GM12878 (cell line): ENCODE data around the gene IL20RB. TPM values are rescaled to one million over a fixed set of nuclear protein-coding genes. Genes with fewer than 3 reads are reported as not detected.
A peak's percentile ranks its signal among the peaks of the same experiment; 100 is the strongest.

Experiments
- ATAC-seq: fragments of 200-7000 bp; cut with Tn5 transposase; 3 replicates; pipeline ENCODE4 v1.9.1; 2020; ENCODE audit warnings: mild to moderate bottlenecking, moderate library complexity
- BruUV-seq: library from RNA; stranded (reverse); fragments of 400-500 nt; replicated peaks from 2 replicates; lab custom pipeline; 2021; lab: Mats Ljungman, UMichigan
- CTCF ChIA-PET: fragments of 300-600 bp; sonication (Branson Sonifier 250); formaldehyde crosslinking; extraction: SDS; loops from one replicate; lab custom pipeline; 2021; ENCODE audit warnings: inconsistent platforms; lab: Yijun Ruan, JAX
- POLR2A ChIA-PET: fragments of 350-600 bp; formaldehyde crosslinking; extraction: SDS; loops from one replicate; lab custom pipeline; 2021; ENCODE audit warnings: inconsistent platforms; lab: Charles Lee
- RAD21 ChIA-PET: fragments of 300-600 bp; sonication (Branson Sonifier 250); formaldehyde crosslinking; loops from one replicate; lab custom pipeline; 2023; ENCODE audit warnings: antibody characterized with exemption; ENCODE audit not compliant: unreplicated experiment; lab: Charles Lee
- SMC1A ChIA-PET: fragments of 300-600 bp; sonication (Branson Sonifier 250); formaldehyde crosslinking; loops from one replicate; lab custom pipeline; 2023; ENCODE audit not compliant: unreplicated experiment, uncharacterized antibody; lab: Charles Lee
- DNase-seq: peaks from one replicate; pipeline ENCODE4 v3.0.0-alpha.2; 2011; ENCODE audit warnings: low read depth, low spot score
- FAIRE-seq: peaks from 3 replicates; lab custom pipeline; 2011; peaks lifted over from hg19 to GRCh38; lab: Jason Lieb, UNC
- H2AFZ ChIP-seq: 2 replicates; pipeline ENCODE4 v1.6.0; 2011; ENCODE audit warnings: low read depth, low read length, control low read depth; ENCODE audit not compliant: control insufficient read depth
- H3K27ac ChIP-seq: 2 replicates; pipeline ENCODE4 v1.5.1; 2011; ENCODE audit warnings: control low read depth; ENCODE audit not compliant: control insufficient read depth, insufficient read depth
- H3K27me3 ChIP-seq, 2 experiments: replicated peaks in 1 of 2; 2 replicates each; pipeline versions ENCODE4 v1.6.0 to v1.6.1; 2011; ENCODE audit warnings: low read length in 1 of 2; ENCODE audit not compliant: control insufficient read depth in 2 of 2, insufficient read depth in 2 of 2
- H3K36me3 ChIP-seq, 2 experiments: 2 replicates each; pipeline ENCODE4 v1.5.1; 2011; ENCODE audit warnings: low read length in 1 of 2; ENCODE audit not compliant: control insufficient read depth in 2 of 2, insufficient read depth in 2 of 2
- H3K4me1 ChIP-seq: 2 replicates; pipeline ENCODE4 v1.6.1; 2011; ENCODE audit warnings: mild to moderate bottlenecking, low read length, moderate library complexity, mixed read lengths; ENCODE audit not compliant: control insufficient read depth, insufficient read depth
- H3K4me2 ChIP-seq: 2 replicates; pipeline ENCODE4 v1.6.0; 2011; ENCODE audit warnings: control low read depth; ENCODE audit not compliant: control insufficient read depth, insufficient read depth
- H3K4me3 ChIP-seq: fragments of 200-600 bp; sonication (generic); 2 replicates; pipeline ENCODE4 v1.5.1; 2016
- H3K79me2 ChIP-seq: 2 replicates; pipeline ENCODE4 v1.6.0; 2011; ENCODE audit warnings: low read length; ENCODE audit not compliant: control insufficient read depth, insufficient read depth
- H3K9ac ChIP-seq: 2 replicates; pipeline ENCODE4 v1.8.0; 2011; ENCODE audit warnings: low read length, control low read depth, mixed read lengths; ENCODE audit not compliant: control insufficient read depth, insufficient read depth
- H3K9me3 ChIP-seq: replicated peaks from 3 replicates; pipeline ENCODE4 v1.5.1; 2011; ENCODE audit warnings: mild to moderate bottlenecking, low read length; ENCODE audit not compliant: control insufficient read depth, insufficient read depth
- H4K20me1 ChIP-seq: 2 replicates; pipeline ENCODE4 v1.6.0; 2011; ENCODE audit not compliant: control insufficient read depth, insufficient read depth
- CHD4 ChIP-seq: fragments of 200-600 bp; sonication (generic); IDR thresholded peaks from 2 replicates; pipeline ENCODE4 v1.6.1; 2016; ENCODE audit warnings: mild to moderate bottlenecking
- E2F4 ChIP-seq: IDR thresholded peaks from 2 replicates; pipeline ENCODE4 v1.6.1; 2012; ENCODE audit warnings: low read depth, low read length, improper control_type of control experiment
- E2F8 ChIP-seq: fragments of 450-650 bp; IDR thresholded peaks from 2 replicates; pipeline ENCODE4 v1.6.1; 2018; ENCODE audit warnings: mild to moderate bottlenecking, low read depth, moderate library complexity; ENCODE audit not compliant: partially characterized antibody
- IKZF2 ChIP-seq, 2 experiments: fragments of 450-650 bp; IDR thresholded peaks; 2 replicates each; pipeline ENCODE4 v1.6.1; 2017; ENCODE audit warnings: mild to moderate bottlenecking in 2 of 2, moderate library complexity in 2 of 2
- MEF2B ChIP-seq: fragments of 450-650 bp; IDR thresholded peaks from 2 replicates; pipeline ENCODE4 v1.6.1; 2018; ENCODE audit warnings: mild to moderate bottlenecking, moderate library complexity; ENCODE audit not compliant: partially characterized antibody, poor library complexity, severe bottlenecking
- MXI1 ChIP-seq: fragments of 150-350 bp; IDR thresholded peaks from 2 replicates; pipeline ENCODE4 v1.6.1; 2011; ENCODE audit warnings: low read depth, mild to moderate bottlenecking, inconsistent platforms, low read length, improper control_type of control experiment
- POLR2A ChIP-seq: IDR thresholded peaks from 2 replicates; pipeline ENCODE4 v1.6.1; 2011; ENCODE audit warnings: low read depth, mild to moderate bottlenecking, low read length
- YY1 ChIP-seq: IDR thresholded peaks from 2 replicates; pipeline ENCODE4 v1.6.1; 2011; ENCODE audit warnings: low read depth, mild to moderate bottlenecking, low read length
- ZNF592 ChIP-seq: fragments of 450-650 bp; IDR thresholded peaks from 2 replicates; pipeline ENCODE4 v1.6.1; 2017; ENCODE audit warnings: mild to moderate bottlenecking, moderate library complexity
- in situ Hi-C: fragments of 300-500 bp; cut with MboI; formaldehyde crosslinking; loops from 9 replicates; pipeline ENCODE4 v1.14.3; 2018; ENCODE audit warnings: mixed read lengths
- intact Hi-C: fragments of 100-400 bp; cut with micrococcal nuclease; formaldehyde crosslinking; loops from one replicate; pipeline ENCODE4 v1.14.2; 2022; ENCODE audit not compliant: unreplicated experiment
- polyA plus RNA-seq, 11 experiments: library from polyadenylated mRNA; depleted of rRNA in 4 of 11; unstranded in 6 of 11; stranded (reverse) in 5 of 11; fragments of >200 nt; fragmentation: Nextera tagmentation in 4 of 11; fragmentation: Illumina TruSeq in 1 of 11; extraction: Ambion mirVana in 4 of 11; extraction: Trizol in 1 of 11; gene quantifications; 1 replicate in 1 of 11; 2 replicates in 10 of 11; pipeline versions ENCODE4 v1.2.1 to v1.2.3, GENCODE V29; 2011 to 2016; ENCODE audit warnings: inconsistent platforms in 2 of 11, missing spikeins in 2 of 11, low read depth in 1 of 11
- total RNA-seq, 4 experiments: library from RNA; depleted of rRNA in 3 of 4; stranded (reverse); fragments of >200 nt in 3 of 4; fragmentation: Illumina TruSeq in 1 of 4; extraction: Trizol in 1 of 4; gene quantifications; 2 replicates each; pipeline versions ENCODE4 v1.2.1 to v1.2.3, GENCODE V29; 2013 to 2021

The IL20RB gene
- total and polyA plus RNA-seq, 10 of the 15 experiments (the other 5 are each of a cell fraction or from before 2014, with no cell fraction given): 0.21 to 1.1 (median 0.54) TPM

GRCh38 chr3:136937851-136938250 lies 19.9 kb upstream of the IL20RB start (continued):
- TF ChIP-seq E2F8 (no peak), MEF2B (no peak), CHD4 (no peak), E2F4 (no peak), POLR2A (no peak)

- SMC1A ChIA-PET: interaction anchor here (1.0 to 2.2 kb wide), 13 partner anchors 10 to 186 kb away, joined by 3 to 9 read pairs (median 5); partner anchors contain the start of genes NCK1 and STAG1
- no peak overlapping the region for H2AFZ ChIP-seq
- POLR2A ChIA-PET: interaction anchor here (1.3 to 2.1 kb wide), 2 partner anchors 76 to 185 kb away, joined by 4 to 7 read pairs; partner anchors contain the start of gene NCK1
- peaks cover 0 to 3% of the 10 kb centered on the region in 2 experiments; a peak in 2 of 4 replicates for H3K36me3 ChIP-seq
- no peaks in the 10 kb centered on the region for H3K27me3 ChIP-seq
- intact Hi-C loops: no loop called here
- CTCF ChIA-PET: interaction anchor here (0.9 to 2.5 kb wide), 8 partner anchors 9 to 186 kb away, joined by 3 to 16 read pairs (median 4); partner anchors contain the start of genes NCK1 and STAG1
- no peaks in the 10 kb centered on the region for H4K20me1 ChIP-seq
- in situ Hi-C loops: no loop called here
- BruUV-seq: no TSS peak
- peaks cover 44% of the 10 kb centered on the region for H3K79me2 ChIP-seq
- DNase-seq: no peak
- peaks cover 5% of the 10 kb centered on the region for H3K9me3 ChIP-seq
- H3K4me3 ChIP-seq: no peak overlapping the region
- no peak overlapping the region; the same call in 1 of the 2 replicates for H3K27ac ChIP-seq
- no peak overlapping the region for H3K4me2 ChIP-seq
- TF ChIP-seq MXI1: no peak
- TF ChIP-seq YY1: 0 out of 2 replicates have a peak, but pooled peaks have one; percentile 16
- TF ChIP-seq ZNF592: no peak
- no peak for TF ChIP-seq IKZF2 (IDR thresholded peaks at IDR 0.05)
- TF ChIP-seq, all 136 proteins: peak for 1
- RAD21 ChIA-PET: interaction anchor here (0.5 to 2.1 kb wide), 8 partner anchors 8 to 185 kb away, joined by 3 to 13 read pairs (median 4); partner anchors contain the start of genes NCK1 and STAG1
- ATAC-seq (peak; percentile 21), FAIRE-seq (no peak)
- no peak overlapping the region for H3K9ac ChIP-seq
- H3K4me1 ChIP-seq: peaks cover 12% of the 10 kb centered on the region
Measured at GRCh38 chr3:136938334-136938733, 19.4 kb upstream of the IL20RB start.
